Glutamatergic neuron (in vitro differentiated cells): ENCODE measurements around the gene TMED9. TPM values are rescaled to one million over a fixed set of nuclear protein-coding genes. Genes with fewer than 3 reads are reported as not detected.

ENCODE experiments used
- DNase-seq: peaks from one replicate; pipeline ENCODE4 v3.0.0; 2022
- H3K27ac Mint-ChIP-seq: one replicate; pipeline ENCODE4 v1.8.0; 2020; ENCODE audit warnings: mild to moderate bottlenecking, mixed read lengths, inconsistent platforms; ENCODE audit not compliant: unreplicated experiment
- H3K27me3 Mint-ChIP-seq: one replicate; pipeline ENCODE4 v1.8.0; 2020; ENCODE audit warnings: mild to moderate bottlenecking, moderate library complexity, mixed read lengths, inconsistent platforms; ENCODE audit not compliant: unreplicated experiment
- H3K36me3 Mint-ChIP-seq: one replicate; pipeline ENCODE4 v1.8.0; 2020; ENCODE audit warnings: mild to moderate bottlenecking, mixed read lengths, inconsistent platforms; ENCODE audit not compliant: unreplicated experiment
- H3K4me1 Mint-ChIP-seq: one replicate; pipeline ENCODE4 v1.8.0; 2020; ENCODE audit warnings: mild to moderate bottlenecking, low read depth, mixed read lengths, inconsistent platforms; ENCODE audit not compliant: unreplicated experiment
- H3K4me3 Mint-ChIP-seq: one replicate; pipeline ENCODE4 v1.8.0; 2020; ENCODE audit warnings: mild to moderate bottlenecking, mixed read lengths, inconsistent platforms; ENCODE audit not compliant: unreplicated experiment
- H3K9me3 Mint-ChIP-seq: one replicate; pipeline ENCODE4 v1.8.0; 2020; ENCODE audit warnings: mild to moderate bottlenecking, moderate library complexity, mixed read lengths, inconsistent platforms; ENCODE audit not compliant: unreplicated experiment
- total RNA-seq: library from RNA; stranded (reverse); fragmentation: NEBNext Ultra II Directional; extraction: Animal tissue kit (Norgen Biotek cat#: 25700); gene quantifications from one replicate; pipeline ENCODE4 v1.2.1, GENCODE V29; 2021; ENCODE audit not compliant: unreplicated experiment
- TF ChIP-seq, protein P1 (sequence below): fragments of 200-600 bp; sonication (generic); IDR thresholded peaks from one replicate; pipeline ENCODE4 v1.5.0; 2021; ENCODE audit not compliant: partially characterized antibody, unreplicated experiment

Gene TMED9
- total RNA-seq, 1 donor from 2014 or later = 94.6 TPM

DNA sequence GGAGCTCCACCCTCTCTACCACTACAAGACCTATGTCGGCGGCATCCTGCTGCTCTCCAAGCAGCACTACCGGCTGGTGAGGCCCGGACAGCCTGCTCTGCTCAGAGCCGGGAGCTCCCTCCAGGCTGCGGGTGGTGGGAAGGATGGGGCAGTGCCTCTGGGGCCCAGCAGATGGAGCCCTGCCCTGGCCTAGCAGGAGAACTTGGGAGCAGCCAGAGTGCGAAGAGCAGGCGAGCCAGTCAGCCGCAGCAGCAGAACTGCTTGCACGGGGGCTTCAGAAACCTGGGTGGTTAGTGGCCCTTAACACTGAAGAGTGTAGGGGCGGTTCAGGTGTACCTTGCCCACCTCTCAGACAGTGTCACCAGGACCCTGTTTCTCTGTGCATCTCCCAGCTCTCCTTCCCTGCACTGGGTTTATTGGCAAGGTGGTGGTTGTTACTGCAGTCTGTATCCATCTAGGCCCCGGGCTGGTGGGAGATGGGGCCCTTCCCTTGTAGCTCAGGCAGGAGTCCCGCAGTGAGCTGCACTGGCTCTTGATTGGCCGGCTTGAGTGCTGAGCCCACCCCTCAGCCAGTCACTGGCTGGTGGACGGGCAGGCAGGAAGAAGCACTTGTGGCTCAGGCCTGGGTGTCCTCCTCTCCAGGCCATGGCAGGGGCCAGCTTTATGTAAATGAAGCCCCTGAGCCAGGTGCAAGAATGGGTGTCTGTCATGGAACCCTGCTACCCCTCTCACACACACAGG, 15.6 kb downstream of the TMED9 start:
- H3K27ac Mint-ChIP-seq = no peak overlapping the region
- peaks cover 12% of the 10 kb centered on the region for H3K27me3 Mint-ChIP-seq
- peak; percentile 93 for DNase-seq
- peak overlapping the region; percentile 38 for H3K4me3 Mint-ChIP-seq
- H3K9me3 Mint-ChIP-seq = no peaks in the 10 kb centered on the region
- H3K4me1 Mint-ChIP-seq = peaks cover 3% of the 10 kb centered on the region
- TF ChIP-seq, protein P1, sequence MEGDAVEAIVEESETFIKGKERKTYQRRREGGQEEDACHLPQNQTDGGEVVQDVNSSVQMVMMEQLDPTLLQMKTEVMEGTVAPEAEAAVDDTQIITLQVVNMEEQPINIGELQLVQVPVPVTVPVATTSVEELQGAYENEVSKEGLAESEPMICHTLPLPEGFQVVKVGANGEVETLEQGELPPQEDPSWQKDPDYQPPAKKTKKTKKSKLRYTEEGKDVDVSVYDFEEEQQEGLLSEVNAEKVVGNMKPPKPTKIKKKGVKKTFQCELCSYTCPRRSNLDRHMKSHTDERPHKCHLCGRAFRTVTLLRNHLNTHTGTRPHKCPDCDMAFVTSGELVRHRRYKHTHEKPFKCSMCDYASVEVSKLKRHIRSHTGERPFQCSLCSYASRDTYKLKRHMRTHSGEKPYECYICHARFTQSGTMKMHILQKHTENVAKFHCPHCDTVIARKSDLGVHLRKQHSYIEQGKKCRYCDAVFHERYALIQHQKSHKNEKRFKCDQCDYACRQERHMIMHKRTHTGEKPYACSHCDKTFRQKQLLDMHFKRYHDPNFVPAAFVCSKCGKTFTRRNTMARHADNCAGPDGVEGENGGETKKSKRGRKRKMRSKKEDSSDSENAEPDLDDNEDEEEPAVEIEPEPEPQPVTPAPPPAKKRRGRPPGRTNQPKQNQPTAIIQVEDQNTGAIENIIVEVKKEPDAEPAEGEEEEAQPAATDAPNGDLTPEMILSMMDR = peak; percentile 82
- no peaks in the 10 kb centered on the region for H3K36me3 Mint-ChIP-seq

DNA sequence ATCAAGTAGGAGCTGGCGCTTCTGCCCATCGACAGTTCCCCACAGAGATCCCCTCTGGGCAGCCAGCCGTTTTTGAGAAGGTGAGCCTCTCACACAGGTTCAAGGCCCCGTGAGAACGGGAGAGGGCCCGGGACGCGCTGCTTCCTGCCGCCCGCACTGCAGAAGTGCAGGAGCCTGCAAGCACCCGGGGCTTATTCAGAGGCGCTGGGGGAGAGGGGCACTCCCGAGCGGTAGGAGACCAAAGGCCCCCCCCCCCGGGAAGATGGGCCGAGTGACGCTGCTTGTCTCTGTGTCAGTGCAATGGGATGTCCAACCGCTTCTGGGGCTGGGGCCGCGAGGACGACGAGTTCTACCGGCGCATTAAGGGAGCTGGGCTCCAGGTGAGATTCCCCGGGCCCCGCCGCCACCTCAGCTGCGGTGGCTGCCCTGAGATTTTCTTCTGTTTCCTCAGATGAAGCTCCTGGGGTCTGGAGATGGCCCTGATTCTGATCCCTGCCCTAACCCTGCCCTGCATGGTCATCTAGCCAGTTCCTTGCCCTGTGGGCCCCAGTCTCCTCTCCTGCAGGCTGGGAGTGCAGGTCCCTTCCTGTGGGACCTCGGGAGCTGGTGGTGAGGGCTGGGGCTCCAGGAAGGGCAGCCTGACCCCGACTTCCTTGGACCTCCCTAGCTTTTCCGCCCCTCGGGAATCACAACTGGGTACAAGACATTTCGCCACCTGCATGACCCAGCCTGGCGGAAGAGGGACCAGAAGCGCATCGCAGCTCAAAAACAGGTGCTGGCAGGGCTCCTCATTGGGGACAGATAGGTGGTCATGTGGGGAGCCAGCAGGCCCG, 16.5 kb downstream of the TMED9 start:
- Mint-ChIP-seq H3K36me3 (no peaks in the 10 kb centered on the region), H3K4me1 (peaks cover 3% of the 10 kb centered on the region), H3K9me3 (no peaks in the 10 kb centered on the region), H3K4me3 (no peak overlapping the region), H3K27me3 (peaks cover 12% of the 10 kb centered on the region), H3K27ac (no peak overlapping the region)
- DNase-seq = no peak
- TF ChIP-seq, protein P1 = no peak

DNA sequence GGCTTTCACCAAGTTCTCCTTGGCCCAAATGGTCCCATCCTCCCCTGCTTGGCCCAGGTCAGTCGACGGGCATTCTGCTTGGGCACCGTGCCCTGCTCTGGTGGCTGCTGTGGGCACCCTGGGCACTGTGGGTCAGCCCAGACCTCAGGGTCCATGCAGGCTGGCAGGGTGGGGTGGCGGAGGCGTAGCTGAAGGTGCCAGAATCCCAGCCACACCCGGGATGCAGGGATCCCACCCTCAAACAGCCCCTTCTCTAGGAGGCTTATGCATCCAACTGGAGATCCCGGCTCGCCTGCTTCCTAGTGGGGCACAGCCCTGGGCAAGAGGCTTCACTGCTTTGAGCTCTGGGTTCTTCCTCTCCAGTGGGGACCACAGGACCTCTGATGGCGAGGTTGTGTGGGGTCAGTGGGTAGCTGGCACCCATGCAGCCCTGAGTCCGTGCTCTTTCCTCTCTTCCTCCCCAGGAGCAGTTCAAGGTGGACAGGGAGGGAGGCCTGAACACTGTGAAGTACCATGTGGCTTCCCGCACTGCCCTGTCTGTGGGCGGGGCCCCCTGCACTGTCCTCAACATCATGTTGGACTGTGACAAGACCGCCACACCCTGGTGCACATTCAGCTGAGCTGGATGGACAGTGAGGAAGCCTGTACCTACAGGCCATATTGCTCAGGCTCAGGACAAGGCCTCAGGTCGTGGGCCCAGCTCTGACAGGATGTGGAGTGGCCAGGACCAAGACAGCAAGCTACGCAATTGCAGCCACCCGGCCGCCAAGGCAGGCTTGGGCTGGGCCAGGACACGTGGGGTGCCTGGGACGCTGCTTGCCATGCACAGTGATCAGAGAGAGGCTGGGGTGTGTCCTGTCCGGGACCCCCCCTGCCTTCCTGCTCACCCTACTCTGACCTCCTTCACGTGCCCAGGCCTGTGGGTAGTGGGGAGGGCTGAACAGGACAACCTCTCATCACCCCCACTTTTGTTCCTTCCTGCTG, 17.4 kb downstream of the TMED9 start:
- Mint-ChIP-seq H3K9me3 (no peaks in the 10 kb centered on the region), H3K36me3 (no peaks in the 10 kb centered on the region), H3K27me3 (peaks cover 10% of the 10 kb centered on the region), H3K4me3 (no peak overlapping the region), H3K4me1 (peaks cover 3% of the 10 kb centered on the region), H3K27ac (no peak overlapping the region)
- no peak for DNase-seq
- TF ChIP-seq, protein P1 = no peak

DNA sequence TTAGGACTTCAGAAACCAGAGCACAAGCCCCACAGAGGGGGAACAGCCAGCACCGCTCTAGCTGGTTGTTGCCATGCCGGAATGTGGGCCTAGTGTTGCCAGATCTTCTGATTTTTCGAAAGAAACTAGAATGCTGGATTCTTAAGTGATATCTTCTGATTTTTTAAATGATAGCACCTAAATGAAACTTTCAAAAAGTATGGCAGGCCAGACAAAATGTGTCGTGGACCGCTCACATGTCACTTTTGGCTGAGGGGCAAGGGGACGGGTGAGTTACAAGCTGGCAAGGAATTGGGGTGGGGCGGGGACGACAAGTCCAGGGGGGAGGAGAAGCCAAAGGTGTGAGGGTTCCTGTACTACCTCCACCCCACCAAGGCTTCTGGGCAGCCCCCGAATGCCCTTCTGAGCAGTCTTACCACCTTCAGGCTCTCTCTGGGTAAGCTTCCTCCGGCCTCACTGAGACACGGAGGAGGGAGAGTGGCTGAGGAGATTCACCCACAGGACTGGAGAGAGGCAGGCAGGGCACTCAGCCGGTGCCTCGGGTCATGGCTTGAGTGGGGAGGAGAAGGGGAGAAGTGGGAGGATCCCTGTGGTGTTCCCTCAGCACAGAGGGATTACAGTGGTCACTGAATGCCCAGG, 18.2 kb downstream of the TMED9 start:
- no peak for DNase-seq
- Mint-ChIP-seq H3K4me3 (no peak overlapping the region), H3K4me1 (peaks cover 3% of the 10 kb centered on the region), H3K9me3 (no peaks in the 10 kb centered on the region), H3K27ac (no peak overlapping the region), H3K27me3 (peaks cover 10% of the 10 kb centered on the region), H3K36me3 (no peaks in the 10 kb centered on the region)
- TF ChIP-seq, protein P1 = no peak
